ENCODE data around the gene ZNF710.

DNA sequence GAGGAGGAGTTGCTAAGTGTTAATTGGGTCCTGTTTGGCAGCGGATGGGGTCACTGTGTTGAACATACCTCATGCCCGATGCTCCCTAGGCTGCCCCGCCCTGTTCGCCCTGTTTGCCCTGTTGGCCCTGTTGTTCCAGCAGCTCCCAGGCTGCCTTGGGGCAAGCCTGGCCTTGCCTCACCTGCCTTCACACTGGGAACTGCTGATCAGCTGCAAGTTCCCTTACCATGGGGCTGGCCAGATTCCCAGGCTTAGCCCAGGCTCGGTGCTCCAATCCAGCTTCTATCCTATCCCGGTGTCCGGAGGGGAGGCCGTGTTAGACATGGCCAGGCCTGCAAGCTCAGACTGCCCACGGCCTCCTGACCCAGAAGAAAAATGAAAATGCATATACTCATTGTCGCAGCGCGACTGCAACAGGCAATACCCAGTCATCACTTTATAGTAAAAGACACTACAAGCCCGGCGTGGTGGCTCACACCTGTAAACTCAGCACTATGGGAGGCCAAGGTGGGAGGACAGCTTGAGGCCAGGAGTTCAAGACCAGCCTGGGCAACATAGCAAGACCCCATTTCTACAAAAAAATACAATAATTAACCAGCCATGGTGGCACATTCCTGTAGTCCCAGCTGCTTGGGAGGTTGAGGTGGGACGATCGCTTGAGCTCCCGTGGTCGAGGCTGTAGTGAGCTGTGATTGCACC is 42.9 kb upstream of the ZNF710 start:
- no peak for TF ChIP-seq POLR2A (IDR thresholded peaks at IDR 0.05)
- TF ChIP-seq, protein P1, sequence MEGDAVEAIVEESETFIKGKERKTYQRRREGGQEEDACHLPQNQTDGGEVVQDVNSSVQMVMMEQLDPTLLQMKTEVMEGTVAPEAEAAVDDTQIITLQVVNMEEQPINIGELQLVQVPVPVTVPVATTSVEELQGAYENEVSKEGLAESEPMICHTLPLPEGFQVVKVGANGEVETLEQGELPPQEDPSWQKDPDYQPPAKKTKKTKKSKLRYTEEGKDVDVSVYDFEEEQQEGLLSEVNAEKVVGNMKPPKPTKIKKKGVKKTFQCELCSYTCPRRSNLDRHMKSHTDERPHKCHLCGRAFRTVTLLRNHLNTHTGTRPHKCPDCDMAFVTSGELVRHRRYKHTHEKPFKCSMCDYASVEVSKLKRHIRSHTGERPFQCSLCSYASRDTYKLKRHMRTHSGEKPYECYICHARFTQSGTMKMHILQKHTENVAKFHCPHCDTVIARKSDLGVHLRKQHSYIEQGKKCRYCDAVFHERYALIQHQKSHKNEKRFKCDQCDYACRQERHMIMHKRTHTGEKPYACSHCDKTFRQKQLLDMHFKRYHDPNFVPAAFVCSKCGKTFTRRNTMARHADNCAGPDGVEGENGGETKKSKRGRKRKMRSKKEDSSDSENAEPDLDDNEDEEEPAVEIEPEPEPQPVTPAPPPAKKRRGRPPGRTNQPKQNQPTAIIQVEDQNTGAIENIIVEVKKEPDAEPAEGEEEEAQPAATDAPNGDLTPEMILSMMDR (IDR thresholded peaks at IDR 0.05) = no peak
